Measurements from ENCODE around the gene EPO. TPM values are rescaled to one million over a fixed set of nuclear protein-coding genes. Genes with fewer than 3 reads are reported as not detected.
"Not testable (repeated sequence)": the region's sequence is repeated elsewhere in the genome, so short reads cannot be mapped to it uniquely, and the experiment has no call there.

EPO gene
- total and polyA plus RNA-seq, 3 experiments from 2014 or later, result 0.22 TPM; not detected in 2

DNA sequence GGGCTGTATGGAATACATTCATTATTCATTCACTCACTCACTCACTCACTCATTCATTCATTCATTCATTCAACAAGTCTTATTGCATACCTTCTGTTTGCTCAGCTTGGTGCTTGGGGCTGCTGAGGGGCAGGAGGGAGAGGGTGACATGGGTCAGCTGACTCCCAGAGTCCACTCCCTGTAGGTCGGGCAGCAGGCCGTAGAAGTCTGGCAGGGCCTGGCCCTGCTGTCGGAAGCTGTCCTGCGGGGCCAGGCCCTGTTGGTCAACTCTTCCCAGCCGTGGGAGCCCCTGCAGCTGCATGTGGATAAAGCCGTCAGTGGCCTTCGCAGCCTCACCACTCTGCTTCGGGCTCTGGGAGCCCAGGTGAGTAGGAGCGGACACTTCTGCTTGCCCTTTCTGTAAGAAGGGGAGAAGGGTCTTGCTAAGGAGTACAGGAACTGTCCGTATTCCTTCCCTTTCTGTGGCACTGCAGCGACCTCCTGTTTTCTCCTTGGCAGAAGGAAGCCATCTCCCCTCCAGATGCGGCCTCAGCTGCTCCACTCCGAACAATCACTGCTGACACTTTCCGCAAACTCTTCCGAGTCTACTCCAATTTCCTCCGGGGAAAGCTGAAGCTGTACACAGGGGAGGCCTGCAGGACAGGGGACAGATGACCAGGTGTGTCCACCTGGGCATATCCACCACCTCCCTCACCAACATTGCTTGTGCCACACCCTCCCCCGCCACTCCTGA is 2.4 kb downstream of the EPO start:
- POLR2A ChIA-PET, result no interaction called here
- Mint-ChIP-seq H3K27ac (no peak overlapping the region), H3K4me3 (no peak overlapping the region), H3K9me3 (peaks cover 0 to 13% (median 12%) of the 10 kb centered on the region in 5 donors), H3K36me3 (peaks cover 0 to 11% (median 0%) of the 10 kb centered on the region in 3 donors), H3K4me1 (peaks cover 3 to 6% (median 5%) of the 10 kb centered on the region in 3 donors), H3K27me3 (peaks cover 41 to 55% of the 10 kb centered on the region in 2 donors)
- DNase-seq, result no peak
- Histone ChIP-seq H3K36me3 (ENCODE audit: insufficient read depth, low read length) (no peaks in the 10 kb centered on the region), H3K4me1 (ENCODE audit: insufficient read depth, low read length) (peaks cover 5% of the 10 kb centered on the region), H3K9me3 (ENCODE audit: low read length) (no peaks in the 10 kb centered on the region), H3K27ac (ENCODE audit: low read depth, low read length) (no peak overlapping the region), H3K27me3 (ENCODE audit: insufficient read depth, low read length, poor library complexity, severe bottlenecking) (peaks cover 26% of the 10 kb centered on the region), H3K4me3 (ENCODE audit: low read length) (no peak overlapping the region)
- CTCF ChIA-PET, result interaction anchor here (0.9 to 4.5 kb wide), 5 partner anchors 8 to 96 kb away, joined by 3 to 19 read pairs (median 4); partner anchors contain the start of gene POP7

DNA sequence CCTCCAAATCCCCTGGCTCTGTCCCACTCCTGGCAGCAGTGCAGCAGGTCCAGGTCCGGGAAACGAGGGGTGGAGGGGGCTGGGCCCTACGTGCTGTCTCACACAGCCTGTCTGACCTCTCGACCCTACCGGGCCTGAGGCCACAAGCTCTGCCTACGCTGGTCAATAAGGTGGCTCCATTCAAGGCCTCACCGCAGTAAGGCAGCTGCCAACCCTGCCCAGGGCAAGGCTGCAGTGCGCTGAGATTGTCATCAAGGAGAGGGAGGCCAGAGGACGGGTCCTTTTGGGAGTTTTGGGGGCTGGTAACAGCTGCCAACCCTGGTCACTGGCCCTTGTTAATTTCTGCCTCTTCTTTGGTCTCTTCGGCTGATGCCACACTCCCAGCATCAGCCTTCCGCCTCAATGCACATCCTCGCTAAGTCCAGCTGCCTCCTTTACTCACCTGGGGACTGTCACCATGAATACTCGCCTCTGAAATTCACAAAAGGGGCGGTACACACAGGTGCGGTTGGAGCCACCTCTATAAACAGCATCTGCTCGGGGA is 3.5 kb downstream of the EPO start:
- Histone ChIP-seq H3K27me3 (ENCODE audit: insufficient read depth, low read length, poor library complexity, severe bottlenecking) (peaks cover 26% of the 10 kb centered on the region), H3K9me3 (ENCODE audit: low read length) (no peaks in the 10 kb centered on the region), H3K4me3 (ENCODE audit: low read length) (no peak overlapping the region), H3K27ac (ENCODE audit: low read depth, low read length) (no peak overlapping the region), H3K4me1 (ENCODE audit: insufficient read depth, low read length) (peaks cover 5% of the 10 kb centered on the region), H3K36me3 (ENCODE audit: insufficient read depth, low read length) (no peaks in the 10 kb centered on the region)
- POLR2A ChIA-PET, result no interaction called here
- no peak for DNase-seq
- Mint-ChIP-seq H3K4me3 (no peak overlapping the region), H3K4me1 (peaks cover 3 to 6% (median 5%) of the 10 kb centered on the region in 3 donors), H3K9me3 (peaks cover 0 to 7% (median 3%) of the 10 kb centered on the region in 5 donors), H3K27me3 (peaks cover 36 to 54% of the 10 kb centered on the region in 2 donors), H3K27ac (no peak overlapping the region), H3K36me3 (peaks cover 0 to 9% (median 0%) of the 10 kb centered on the region in 3 donors)
- CTCF ChIA-PET, result interaction anchor here (0.9 to 4.5 kb wide), 6 partner anchors 10 to 97 kb away, joined by 3 to 31 read pairs (median 5); partner anchors contain the start of gene POP7

DNA sequence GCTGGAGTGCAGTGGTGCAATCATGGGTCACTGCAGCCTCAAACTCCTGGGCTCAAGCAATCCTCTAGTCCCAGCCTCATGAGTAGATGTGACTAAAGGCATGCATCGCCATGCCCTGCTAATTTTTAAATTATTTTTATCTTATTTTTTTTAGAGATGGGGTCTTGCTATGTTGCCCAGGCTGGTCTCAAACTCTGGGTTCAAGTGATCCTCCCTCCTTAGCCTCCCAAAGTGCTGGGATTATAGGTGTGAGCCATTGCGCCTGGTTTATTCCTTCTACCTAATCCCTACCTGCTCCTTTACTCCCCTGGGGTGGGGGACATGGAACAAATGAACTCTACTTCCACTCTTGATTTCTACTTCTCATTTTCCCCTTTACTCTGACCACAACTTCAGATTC is 4.1 kb downstream of the EPO start:
- POLR2A ChIA-PET, result interaction anchor here (0.7 kb wide), 1 partner anchor 206 kb away, joined by 5 read pairs; no protein-coding TSS in a partner anchor

DNA sequence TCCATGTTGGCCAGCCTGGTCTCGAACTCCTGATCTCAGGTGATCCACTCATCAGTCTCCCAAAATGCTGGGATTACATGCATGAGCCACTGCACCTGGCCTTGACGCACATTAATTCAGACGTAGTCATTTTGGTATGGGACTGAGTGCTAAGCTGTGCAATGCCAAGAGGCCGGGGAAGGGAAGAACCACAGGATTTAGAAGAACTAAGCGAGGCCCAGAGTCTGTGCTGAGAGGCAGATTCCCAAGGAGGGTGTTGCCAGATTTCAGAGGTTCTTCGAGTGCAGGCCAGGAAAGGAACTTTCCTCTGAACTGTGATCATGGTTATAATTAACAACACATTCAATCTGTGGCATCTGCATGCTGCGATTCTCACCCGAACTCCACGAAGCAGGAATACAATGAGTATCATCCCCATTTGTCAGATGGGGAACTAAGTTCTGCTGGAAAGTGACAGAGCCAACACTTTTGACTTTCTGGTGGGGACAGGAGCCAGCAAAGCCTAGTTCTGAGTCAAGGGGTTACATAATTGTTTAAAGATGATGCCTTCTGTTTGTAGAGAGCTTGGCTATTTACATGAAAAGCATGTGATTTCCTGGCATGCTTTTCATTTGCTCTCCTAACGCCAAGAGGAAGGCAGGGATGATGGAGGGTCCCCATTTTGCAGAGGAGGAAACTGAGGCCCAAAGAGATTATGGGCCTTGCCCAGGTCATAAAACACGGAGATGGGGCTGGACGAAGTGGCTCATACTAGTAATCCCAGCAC is 6.9 kb downstream of the EPO start:
- POLR2A ChIA-PET, result no interaction called here
- peak overlapping the region in 1 of 8 donors; percentile 60 for H3K27ac Mint-ChIP-seq
- peaks cover 21 to 32% of the 10 kb centered on the region in 2 donors for H3K27me3 Mint-ChIP-seq
- no peak overlapping the region for H3K27ac ChIP-seq (ENCODE audit: low read depth, low read length)
- peak in 1 of 5 donors; percentile 15 for DNase-seq
- no peaks in the 10 kb centered on the region for H3K36me3 ChIP-seq (ENCODE audit: insufficient read depth, low read length)
- H3K9me3 ChIP-seq (ENCODE audit: low read length), result no peaks in the 10 kb centered on the region
- H3K4me3 ChIP-seq (ENCODE audit: low read length), result no peak overlapping the region
- H3K4me3 Mint-ChIP-seq, result no peak overlapping the region
- H3K36me3 Mint-ChIP-seq, result no peaks in the 10 kb centered on the region
- H3K27me3 ChIP-seq (ENCODE audit: insufficient read depth, low read length, poor library complexity, severe bottlenecking), result peaks cover 6% of the 10 kb centered on the region
- H3K9me3 Mint-ChIP-seq, result no peaks in the 10 kb centered on the region
- H3K4me1 Mint-ChIP-seq, result peaks cover 3 to 5% (median 3%) of the 10 kb centered on the region in 3 donors
- H3K4me1 ChIP-seq (ENCODE audit: insufficient read depth, low read length), result peaks cover 5% of the 10 kb centered on the region
- CTCF ChIA-PET, result interaction anchor here (1.2 to 4.5 kb wide), 3 partner anchors 22 to 35 kb away, joined by 6 to 31 read pairs (median 19); partner anchors contain the start of gene POP7

More for the DNA sequence above, 4.1 kb downstream of the EPO start:
- not testable (repeated sequence) for H3K36me3 ChIP-seq (ENCODE audit: insufficient read depth, low read length); H3K4me1 Mint-ChIP-seq; H3K4me3 ChIP-seq (ENCODE audit: low read length); DNase-seq; H3K27ac ChIP-seq (ENCODE audit: low read depth, low read length); H3K4me1 ChIP-seq (ENCODE audit: insufficient read depth, low read length); H3K9me3 Mint-ChIP-seq; H3K36me3 Mint-ChIP-seq; H3K4me3 Mint-ChIP-seq; H3K9me3 ChIP-seq (ENCODE audit: low read length)
- peaks cover 33 to 51% of the 10 kb centered on the region in 2 donors for H3K27me3 Mint-ChIP-seq
- CTCF ChIA-PET, result interaction anchor here (1.4 to 4.5 kb wide), 5 partner anchors 10 to 163 kb away, joined by 3 to 31 read pairs (median 4); partner anchors contain the start of gene POP7
- H3K27ac Mint-ChIP-seq, result peak overlapping the region in 1 of 8 donors; percentile 47
- peaks cover 26% of the 10 kb centered on the region for H3K27me3 ChIP-seq (ENCODE audit: insufficient read depth, low read length, poor library complexity, severe bottlenecking)

DNA sequence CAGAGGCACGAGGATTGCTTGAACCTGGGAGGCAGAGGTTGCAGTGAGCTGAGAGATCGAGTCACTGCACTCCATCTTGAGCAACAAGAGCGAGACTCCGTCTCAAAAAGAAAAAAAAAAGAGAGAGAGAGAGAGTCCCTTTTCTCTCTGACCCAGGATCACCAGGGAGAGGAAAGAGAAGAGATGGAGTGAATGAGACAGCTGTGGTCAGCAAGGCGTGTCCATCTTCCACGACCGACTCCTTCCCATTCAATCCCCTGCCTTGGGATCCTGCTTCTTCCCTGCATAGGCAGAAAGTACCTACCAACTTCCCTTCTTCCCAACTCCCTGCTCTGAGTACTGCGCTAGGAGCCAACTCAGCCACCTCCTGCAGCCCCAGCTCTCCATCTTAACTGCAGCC is 7.9 kb downstream of the EPO start:
- DNase-seq, result peak in 1 of 5 donors; percentile 2
- Histone ChIP-seq H3K9me3 (ENCODE audit: low read length) (no peaks in the 10 kb centered on the region), H3K27me3 (ENCODE audit: insufficient read depth, low read length, poor library complexity, severe bottlenecking) (peaks cover 6% of the 10 kb centered on the region), H3K36me3 (ENCODE audit: insufficient read depth, low read length) (no peaks in the 10 kb centered on the region), H3K27ac (ENCODE audit: low read depth, low read length) (no peak overlapping the region), H3K4me3 (ENCODE audit: low read length) (no peak overlapping the region), H3K4me1 (ENCODE audit: insufficient read depth, low read length) (peaks cover 5% of the 10 kb centered on the region)
- Mint-ChIP-seq H3K27ac (no peak overlapping the region), H3K4me1 (peaks cover 3 to 5% (median 3%) of the 10 kb centered on the region in 3 donors), H3K27me3 (peaks cover 19 to 22% of the 10 kb centered on the region in 2 donors), H3K36me3 (no peaks in the 10 kb centered on the region), H3K9me3 (no peaks in the 10 kb centered on the region), H3K4me3 (no peak overlapping the region)
- POLR2A ChIA-PET, result no interaction called here
- CTCF ChIA-PET, result interaction anchor here (1.2 kb wide), 1 partner anchor 23 kb away, joined by 6 read pairs; the partner anchor contains the start of gene POP7

DNA sequence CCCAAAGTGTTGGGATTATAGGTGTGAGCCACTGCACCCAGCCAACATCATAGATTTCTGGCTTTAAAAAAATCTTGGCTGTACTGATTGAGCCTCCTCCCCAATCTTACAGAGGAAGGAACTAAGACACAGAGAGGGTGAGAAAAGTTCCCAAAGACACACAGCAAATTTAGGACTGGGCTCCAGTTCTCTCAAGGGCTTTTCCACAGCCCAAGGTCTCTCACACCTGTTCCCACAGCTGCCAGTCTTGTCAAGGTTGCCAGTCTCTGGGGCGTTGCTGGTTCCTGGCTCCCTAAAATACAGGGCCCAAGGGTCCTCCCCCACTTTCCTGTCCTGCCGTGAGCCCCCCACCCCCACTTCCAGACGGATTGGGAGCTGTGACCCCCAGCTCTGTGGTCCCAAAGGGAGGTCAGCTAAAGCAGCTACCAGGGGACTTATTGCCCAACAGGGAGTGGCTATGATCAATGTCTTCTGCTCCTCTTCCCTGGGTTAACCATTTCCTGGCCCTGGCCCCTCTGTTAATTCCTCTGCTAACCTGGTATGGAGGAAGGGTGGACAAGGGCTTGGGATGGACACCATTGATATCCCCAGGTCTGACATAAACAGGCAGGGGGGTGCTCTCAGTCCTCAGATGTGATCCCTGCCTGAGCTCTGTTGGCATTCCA is 10.0 kb downstream of the EPO start:
- Histone ChIP-seq H3K27me3 (ENCODE audit: insufficient read depth, low read length, poor library complexity, severe bottlenecking) (peaks cover 6% of the 10 kb centered on the region), H3K4me1 (ENCODE audit: insufficient read depth, low read length) (peaks cover 2% of the 10 kb centered on the region), H3K4me3 (ENCODE audit: low read length) (no peak overlapping the region), H3K27ac (ENCODE audit: low read depth, low read length) (no peak overlapping the region), H3K36me3 (ENCODE audit: insufficient read depth, low read length) (no peaks in the 10 kb centered on the region), H3K9me3 (ENCODE audit: low read length) (no peaks in the 10 kb centered on the region)
- H3K9me3 Mint-ChIP-seq, result no peaks in the 10 kb centered on the region
- peaks cover under 1 to 2% (median under 1%) of the 10 kb centered on the region in 3 donors for H3K4me1 Mint-ChIP-seq
- ChIA-PET POLR2A (no interaction called here), CTCF (no interaction called here)
- no peak overlapping the region for H3K4me3 Mint-ChIP-seq
- peaks cover 13 to 21% of the 10 kb centered on the region in 2 donors for H3K27me3 Mint-ChIP-seq
- H3K36me3 Mint-ChIP-seq, result no peaks in the 10 kb centered on the region
- peak in 1 of 5 donors; percentile 8 for DNase-seq
- H3K27ac Mint-ChIP-seq, result no peak overlapping the region

DNA sequence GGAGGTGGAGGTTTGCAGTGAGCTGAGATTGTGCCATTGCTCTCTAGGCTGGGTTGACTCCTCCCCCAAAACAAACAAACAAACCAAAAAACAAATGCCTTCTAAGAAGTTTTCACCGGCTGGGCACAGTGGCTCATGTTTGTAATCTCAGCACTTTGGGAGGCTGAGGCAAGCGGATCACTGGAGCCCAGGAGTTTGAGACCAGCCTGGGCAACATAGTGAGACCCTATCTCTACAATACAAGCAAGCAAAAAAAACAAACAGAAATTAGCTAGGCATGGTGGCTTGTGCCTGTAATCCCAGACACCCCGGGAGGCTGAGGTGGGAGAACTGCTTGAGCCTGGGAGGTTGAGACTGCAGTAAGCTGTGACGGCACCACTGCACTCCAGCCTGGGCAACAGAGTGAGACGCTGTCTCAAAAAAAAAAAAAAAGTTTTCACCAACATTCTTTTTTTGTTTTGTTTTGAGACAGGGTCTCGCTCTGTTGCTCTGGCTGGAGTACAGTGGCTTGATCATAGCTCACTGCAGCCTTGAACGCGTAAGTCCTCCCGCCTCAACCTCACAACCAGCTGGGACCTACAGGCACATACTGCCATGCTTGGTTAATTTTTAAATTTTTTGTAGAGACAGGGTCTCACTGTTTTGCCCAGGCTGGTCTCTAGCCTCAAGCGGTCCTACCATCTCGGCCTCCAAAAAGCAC is 11.8 kb downstream of the EPO start:
- no peak overlapping the region for H3K27ac ChIP-seq (ENCODE audit: low read depth, low read length)
- H3K27ac Mint-ChIP-seq, result peak overlapping the region in 1 of 8 donors; percentile 75
- H3K36me3 ChIP-seq (ENCODE audit: insufficient read depth, low read length), result no peaks in the 10 kb centered on the region
- DNase-seq, result peak in 1 of 5 donors; percentile 13
- H3K4me3 ChIP-seq (ENCODE audit: low read length), result no peak overlapping the region
- peaks cover 15 to 20% of the 10 kb centered on the region in 2 donors for H3K27me3 Mint-ChIP-seq
- peaks cover 3% of the 10 kb centered on the region for H3K27me3 ChIP-seq (ENCODE audit: insufficient read depth, low read length, poor library complexity, severe bottlenecking)
- no peaks in the 10 kb centered on the region for H3K36me3 Mint-ChIP-seq
- H3K4me1 ChIP-seq (ENCODE audit: insufficient read depth, low read length), result no peaks in the 10 kb centered on the region
- H3K4me1 Mint-ChIP-seq, result no peaks in the 10 kb centered on the region
- H3K4me3 Mint-ChIP-seq, result no peak overlapping the region
- no peaks in the 10 kb centered on the region for H3K9me3 ChIP-seq (ENCODE audit: low read length)
- no peaks in the 10 kb centered on the region for H3K9me3 Mint-ChIP-seq
- CTCF ChIA-PET, result no interaction called here
- POLR2A ChIA-PET, result no interaction called here
